OCI-LY7 (cell line): ENCODE data around the gene PAXIP1. TPM values are rescaled to one million over a fixed set of nuclear protein-coding genes. Genes with fewer than 3 reads are reported as not detected.

Source experiments
- BruUV-seq: library from RNA; stranded (reverse); fragments of 400-500 nt; replicated peaks from 2 replicates; lab custom pipeline; 2021; lab: Mats Ljungman, UMichigan
- CTCF ChIA-PET: fragments of 300-600 bp; sonication (Branson Sonifier 250); formaldehyde crosslinking; loops from one replicate; lab custom pipeline; 2022; ENCODE audit warnings: antibody characterized with exemption; ENCODE audit not compliant: unreplicated experiment; lab: Charles Lee
- POLR2A ChIA-PET: fragments of 300-600 bp; sonication (Branson Sonifier 250); formaldehyde crosslinking; loops from one replicate; lab custom pipeline; 2022; ENCODE audit warnings: antibody characterized with exemption; lab: Charles Lee
- DNase-seq: peaks from one replicate; pipeline ENCODE4 v3.0.0-alpha.2; 2015; ENCODE audit warnings: low spot score
- H2AFZ ChIP-seq: fragments of 200-600 bp; sonication (generic), shearing (Covaris generic); 2 replicates; pipeline ENCODE4 v1.6.1; 2014; ENCODE audit warnings: mild to moderate bottlenecking, antibody characterized with exemption, low read length, moderate library complexity
- H3K27ac ChIP-seq: fragments of 200-600 bp; sonication (generic); 2 replicates; pipeline ENCODE4 v1.5.1; 2014; ENCODE audit warnings: mixed run types, low read depth, mild to moderate bottlenecking, moderate library complexity, low read length, inconsistent platforms; ENCODE audit not compliant: poor library complexity, severe bottlenecking
- H3K36me3 ChIP-seq: fragments of 200-600 bp; sonication (generic); 2 replicates; pipeline ENCODE4 v1.6.1; 2014; ENCODE audit warnings: mild to moderate bottlenecking, antibody characterized with exemption, low read length, moderate library complexity, mixed read lengths; ENCODE audit not compliant: insufficient read depth
- H3K4me1 ChIP-seq: fragments of 200-600 bp; sonication (generic); 2 replicates; pipeline ENCODE4 v1.5.1; 2014; ENCODE audit warnings: mild to moderate bottlenecking, low read length; ENCODE audit not compliant: insufficient read depth, poor library complexity, severe bottlenecking
- H3K4me2 ChIP-seq: fragments of 200-600 bp; sonication (generic); 2 replicates; pipeline ENCODE4 v1.6.1; 2014; ENCODE audit warnings: mild to moderate bottlenecking, low read length
- H3K4me3 ChIP-seq: fragments of 200-600 bp; sonication (generic); 2 replicates; pipeline ENCODE4 v1.5.1; 2014; ENCODE audit warnings: mild to moderate bottlenecking, low read depth, low read length; ENCODE audit not compliant: poor library complexity, severe bottlenecking
- H3K79me2 ChIP-seq: fragments of 200-600 bp; sonication (generic); 2 replicates; pipeline ENCODE4 v1.6.1; 2016; ENCODE audit warnings: low read depth, mild to moderate bottlenecking, low read length, moderate library complexity, mixed read lengths; ENCODE audit not compliant: insufficient read depth
- H3K9me2 ChIP-seq: fragments of 200-600 bp; sonication (generic); 2 replicates; pipeline ENCODE4 v1.6.1; 2016; ENCODE audit warnings: mild to moderate bottlenecking, low read length, mixed read lengths; ENCODE audit not compliant: insufficient read depth
- H3K9me3 ChIP-seq: fragments of 200-600 bp; sonication (generic); 2 replicates; pipeline ENCODE4 v1.6.1; 2014; ENCODE audit warnings: mild to moderate bottlenecking, mixed run types, low read length, mixed read lengths
- H4K20me1 ChIP-seq: fragments of 200-600 bp; sonication (generic); 2 replicates; pipeline ENCODE4 v1.6.1; 2014; ENCODE audit warnings: mild to moderate bottlenecking, antibody characterized with exemption, low read length, moderate library complexity, mixed read lengths; ENCODE audit not compliant: insufficient read depth
- CTCF ChIP-seq: fragments of 200-600 bp; sonication (generic); conservative IDR thresholded peaks from 2 replicates; pipeline ENCODE4 v1.5.1; 2014; ENCODE audit warnings: mild to moderate bottlenecking, antibody characterized with exemption, low read length, moderate library complexity, mixed read lengths
- EZH2phosphoT487 ChIP-seq: fragments of 200-600 bp; sonication (generic); IDR thresholded peaks from 2 replicates; pipeline ENCODE4 v1.6.1; 2018; ENCODE audit warnings: low read depth, borderline replicate concordance, mild to moderate bottlenecking, mixed run types, antibody characterized with exemption, low read length, moderate library complexity, mixed read lengths
- intact Hi-C: fragments of 100-400 bp; cut with micrococcal nuclease; formaldehyde crosslinking; loops from one replicate; pipeline ENCODE4 v1.10.0; 2022; ENCODE audit not compliant: unreplicated experiment
- total RNA-seq, 2 experiments: library from RNA; depleted of rRNA in 1 of 2; stranded (reverse); fragments of >200 nt in 1 of 2; shearing (Covaris generic) in 1 of 2; gene quantifications; 2 replicates each; pipeline ENCODE4 v1.2.3, GENCODE V29; 2014 to 2022

PAXIP1 gene
- total RNA-seq, 2 experiments from 2014 or later, result 27.4 to 33.0 TPM

GRCh38 chr7:154902600-154903082, 100.3 kb downstream of the PAXIP1 start:
- Histone ChIP-seq H3K4me2 (no peak overlapping the region), H3K27ac (no peak overlapping the region), H3K4me1 (no peaks in the 10 kb centered on the region), H3K4me3 (no peak overlapping the region), H4K20me1 (no peaks in the 10 kb centered on the region), H3K9me2 (no peaks in the 10 kb centered on the region), H2AFZ (no peak overlapping the region), H3K9me3 (no peaks in the 10 kb centered on the region), H3K79me2 (no peaks in the 10 kb centered on the region), H3K36me3 (no peaks in the 10 kb centered on the region)
- ChIA-PET POLR2A (no interaction called here), CTCF (no interaction called here)
- BruUV-seq, result no TSS peak
- TF ChIP-seq EZH2phosphoT487 (no peak), CTCF (no peak)
- intact Hi-C loops, result no loop called here
- DNase-seq, result no peak

DNA sequence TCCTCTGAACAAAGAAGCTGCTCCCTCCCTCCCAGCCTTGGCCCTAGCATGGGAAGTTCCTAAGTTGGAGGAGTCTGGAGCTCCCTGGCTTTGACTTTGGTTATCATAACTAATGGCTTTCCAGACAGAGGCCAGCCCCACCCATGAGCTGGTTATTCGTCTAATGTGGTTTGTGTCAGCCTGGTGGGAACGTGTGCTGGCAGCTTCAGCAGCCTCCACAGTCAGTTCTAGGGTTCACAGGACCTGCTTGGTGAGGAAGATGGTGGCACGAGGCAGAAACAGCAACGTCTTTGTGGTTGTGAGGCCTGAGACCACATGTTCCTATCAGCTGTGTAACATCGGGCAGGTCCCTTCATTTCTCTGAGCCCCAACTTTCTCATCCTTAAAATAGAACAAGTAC, 103.1 kb downstream of the PAXIP1 start:
- Histone ChIP-seq H4K20me1 (no peaks in the 10 kb centered on the region), H3K27ac (no peak overlapping the region), H3K36me3 (no peaks in the 10 kb centered on the region), H3K79me2 (no peaks in the 10 kb centered on the region), H3K9me2 (no peaks in the 10 kb centered on the region), H3K4me3 (no peak overlapping the region), H2AFZ (no peak overlapping the region), H3K4me1 (no peaks in the 10 kb centered on the region), H3K4me2 (no peak overlapping the region), H3K9me3 (no peaks in the 10 kb centered on the region)
- DNase-seq, result no peak
- intact Hi-C loops, result no loop called here
- ChIA-PET POLR2A (interaction anchor here (0.5 kb wide), 1 partner anchor 1961 kb away, joined by 3 read pairs; no protein-coding TSS in a partner anchor), CTCF (no interaction called here)
- TF ChIP-seq EZH2phosphoT487, result no peak
- no peak for TF ChIP-seq CTCF
- BruUV-seq, result no TSS peak

DNA sequence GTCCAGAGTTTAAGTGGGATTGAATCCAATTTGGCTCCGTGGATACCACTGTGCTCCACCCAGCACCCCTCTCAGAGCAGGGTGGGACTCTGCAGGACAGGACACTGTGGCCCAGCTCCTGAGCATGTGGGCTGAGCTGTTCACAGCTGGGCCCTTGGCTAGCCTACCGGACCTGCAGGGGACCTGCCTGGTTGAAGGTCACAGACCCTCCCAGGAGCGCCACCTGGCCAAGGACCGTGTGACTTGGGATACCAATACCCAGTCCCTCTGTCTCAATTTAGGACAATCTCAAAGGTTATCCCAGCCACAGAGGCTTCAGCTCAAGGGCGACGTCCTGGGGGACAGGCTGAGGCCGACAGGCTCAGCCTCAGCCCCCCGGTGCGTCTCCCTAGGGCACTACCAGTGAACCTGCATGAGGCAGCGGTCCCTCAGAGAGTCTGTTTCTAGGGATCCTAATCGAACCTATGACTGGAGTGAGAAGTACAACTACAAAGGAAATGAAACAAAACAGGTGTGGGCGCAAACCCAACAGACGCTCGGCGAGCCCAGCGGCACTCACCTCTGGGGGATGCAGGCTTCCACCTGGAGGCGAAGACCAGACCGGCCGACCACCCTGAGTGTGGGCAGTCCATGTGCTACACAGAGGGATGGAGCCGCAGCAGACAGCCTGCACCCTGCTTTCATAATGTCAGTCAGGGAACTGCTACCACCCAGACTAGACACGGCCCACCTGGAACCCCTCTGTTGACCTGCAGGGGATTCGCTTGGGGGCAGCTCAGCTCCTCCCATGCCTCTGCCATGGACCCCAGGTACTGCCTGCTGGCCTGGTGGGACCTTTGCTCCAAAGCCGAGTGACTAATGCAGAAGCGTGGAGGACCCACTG, 103.7 kb downstream of the PAXIP1 start:
- POLR2A ChIA-PET, result interaction anchor here (0.5 kb wide), 1 partner anchor 1960 kb away, joined by 3 read pairs; no protein-coding TSS in a partner anchor
- no peak for DNase-seq
- Histone ChIP-seq H3K27ac (no peak overlapping the region), H3K36me3 (no peaks in the 10 kb centered on the region), H3K4me3 (no peak overlapping the region), H3K9me2 (no peaks in the 10 kb centered on the region), H3K79me2 (no peaks in the 10 kb centered on the region), H3K9me3 (no peaks in the 10 kb centered on the region), H3K4me2 (no peak overlapping the region), H4K20me1 (no peaks in the 10 kb centered on the region), H2AFZ (no peak overlapping the region), H3K4me1 (no peaks in the 10 kb centered on the region)
- CTCF ChIA-PET, result no interaction called here
- intact Hi-C loops, result no loop called here
- BruUV-seq, result no TSS peak
- TF ChIP-seq CTCF, result no peak
- no peak for TF ChIP-seq EZH2phosphoT487
